ENCODE data around the gene CCDC127.
"Not testable (repeated sequence)": the region's sequence is repeated elsewhere in the genome, so short reads cannot be mapped to it uniquely, and the experiment has no call there.

CCDC127 gene

GRCh38 chr5:203246-203930, 14.6 kb downstream of the CCDC127 start:
- FAIRE-seq: no peak

DNA sequence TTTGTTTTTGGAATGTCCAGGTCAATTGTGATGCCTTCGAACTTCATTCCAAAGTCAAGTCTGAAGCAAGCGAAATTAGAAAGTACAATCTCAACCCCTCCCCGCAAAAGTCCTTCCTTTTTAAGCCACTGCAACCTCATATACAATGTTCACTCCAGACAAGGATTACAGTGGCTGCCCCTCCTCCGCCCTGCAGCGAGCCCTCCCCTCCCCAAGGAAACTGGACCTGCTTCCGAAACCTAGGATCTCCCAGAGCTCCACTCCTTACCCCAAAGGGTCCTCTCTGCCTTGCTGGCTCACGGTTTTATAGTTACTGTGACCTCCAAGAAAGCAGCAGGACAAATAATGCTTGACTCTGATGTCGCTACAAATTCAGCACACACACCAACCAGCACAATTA, 16.3 kb downstream of the CCDC127 start:
- no peak for FAIRE-seq

DNA sequence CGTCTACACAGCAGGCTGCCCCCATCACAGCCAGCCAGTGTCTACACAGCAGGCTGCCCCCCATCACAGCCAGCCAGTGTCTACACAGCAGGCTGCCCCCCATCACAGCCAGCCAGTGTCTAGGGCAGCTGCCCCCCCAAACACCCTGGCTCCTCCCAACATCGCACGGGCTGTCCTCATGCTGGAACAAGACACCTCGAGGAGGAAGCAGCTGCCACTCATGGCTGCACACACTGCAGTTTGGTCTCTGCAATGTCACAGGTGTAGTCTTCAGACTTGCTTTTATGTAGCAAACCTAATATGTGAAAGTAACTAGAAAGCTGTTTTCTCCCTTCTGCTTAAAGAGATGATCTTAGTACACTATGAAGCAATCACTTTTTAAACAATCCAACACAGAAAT, 17.0 kb downstream of the CCDC127 start:
- FAIRE-seq: no peak

DNA sequence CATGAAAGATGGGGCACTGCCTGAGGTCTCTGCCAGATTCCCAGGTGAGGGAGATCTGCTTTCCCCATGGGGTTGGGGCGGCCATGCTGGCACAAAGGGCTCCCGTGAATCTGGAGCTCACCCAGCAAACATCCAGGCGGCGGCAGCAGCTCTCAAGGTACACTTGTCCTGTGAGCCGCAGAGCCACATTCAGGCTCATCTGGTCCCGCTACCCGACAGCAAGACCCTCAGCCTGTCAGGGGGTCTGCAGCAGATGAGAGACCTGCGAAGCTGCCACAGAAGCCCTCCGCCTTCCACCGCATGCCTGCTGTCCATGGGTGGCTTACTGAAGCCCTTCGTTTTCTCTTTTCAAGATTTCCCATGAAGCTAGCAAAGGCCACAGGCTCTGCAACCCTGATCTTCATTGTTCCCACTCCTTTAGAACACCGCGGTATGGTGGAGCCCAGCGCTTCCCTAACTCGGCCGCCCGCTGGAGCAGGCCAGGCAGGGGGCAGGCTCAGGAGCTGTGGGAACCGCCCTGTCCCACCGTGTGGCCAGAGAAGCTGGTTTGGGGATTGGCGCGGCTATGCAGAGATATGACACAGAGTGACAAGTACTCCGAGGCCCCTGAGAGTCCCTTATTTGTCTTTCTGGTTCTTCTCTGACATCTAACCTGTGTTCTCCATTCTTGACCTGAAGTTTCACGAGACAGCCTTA, 17.9 kb downstream of the CCDC127 start:
- FAIRE-seq: no peak

GRCh38 chr5:199197-199949, 18.6 kb downstream of the CCDC127 start:
- FAIRE-seq: no peak

DNA sequence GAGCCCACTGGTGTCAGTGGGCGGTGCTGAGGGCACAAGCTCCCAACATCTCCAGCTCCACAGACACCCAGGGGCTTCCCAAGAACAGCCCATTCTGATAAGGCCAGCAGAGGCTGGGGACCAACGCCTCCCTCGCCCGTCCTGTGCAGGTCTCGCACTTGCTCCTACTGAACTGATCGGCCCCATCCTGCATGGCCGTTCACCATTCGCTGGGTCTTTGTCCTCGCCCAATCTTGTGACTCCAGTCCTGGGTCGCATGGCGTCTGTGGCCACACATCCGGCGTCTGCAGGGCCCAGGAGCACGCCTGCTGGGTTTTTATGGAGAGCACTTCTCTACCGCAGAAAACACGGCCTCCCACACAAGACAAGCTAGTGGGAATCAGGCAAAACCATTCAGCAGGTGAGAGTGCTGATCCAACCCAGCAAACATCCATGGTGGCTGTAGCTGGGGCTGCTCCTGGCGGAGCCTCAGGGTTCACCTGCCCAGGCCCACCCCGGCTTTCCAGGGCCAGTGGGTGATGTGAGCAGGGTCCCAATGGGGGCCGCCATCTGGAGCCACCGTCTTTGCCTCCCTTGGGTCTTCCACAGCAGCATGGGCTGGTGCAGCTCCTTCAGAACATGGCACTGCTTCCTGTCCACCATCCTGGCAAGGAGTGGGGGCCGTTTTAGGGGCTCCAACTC, 19.3 kb downstream of the CCDC127 start:
- FAIRE-seq: no peak

DNA sequence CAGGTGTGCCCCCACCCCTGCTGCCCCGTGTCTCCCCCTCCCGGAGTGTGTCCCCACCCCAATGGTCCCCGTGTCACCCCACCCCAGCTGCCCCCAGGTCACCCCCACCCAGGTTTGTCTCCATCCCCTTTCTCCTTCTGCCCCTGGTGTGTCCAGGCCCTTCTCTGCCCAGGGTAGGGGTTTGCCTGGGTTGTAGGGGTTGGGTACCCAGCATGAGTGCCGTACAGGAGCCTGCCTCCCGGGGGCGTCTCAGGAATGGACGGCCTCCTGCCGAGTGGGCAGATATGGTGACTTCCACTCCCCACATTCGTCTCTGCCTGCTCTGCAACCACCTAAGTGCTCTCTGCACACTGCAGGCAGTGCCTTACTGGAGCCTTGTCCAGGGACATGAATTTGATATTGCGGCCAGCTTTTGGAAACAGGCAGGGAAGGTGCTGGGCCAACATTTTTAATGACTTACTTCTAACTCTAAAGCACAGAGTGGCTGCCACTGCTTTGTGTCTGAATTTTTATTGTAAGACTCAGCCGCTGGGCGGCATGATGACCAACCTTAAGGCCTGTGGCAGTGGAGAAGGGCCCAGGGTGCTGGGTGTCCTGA, 20.0 kb downstream of the CCDC127 start:
- FAIRE-seq: no peak

- not testable (repeated sequence) for FAIRE-seq
These were observed 20.9 kb downstream of the CCDC127 start for GRCh38 chr5:197031-197430.

DNA sequence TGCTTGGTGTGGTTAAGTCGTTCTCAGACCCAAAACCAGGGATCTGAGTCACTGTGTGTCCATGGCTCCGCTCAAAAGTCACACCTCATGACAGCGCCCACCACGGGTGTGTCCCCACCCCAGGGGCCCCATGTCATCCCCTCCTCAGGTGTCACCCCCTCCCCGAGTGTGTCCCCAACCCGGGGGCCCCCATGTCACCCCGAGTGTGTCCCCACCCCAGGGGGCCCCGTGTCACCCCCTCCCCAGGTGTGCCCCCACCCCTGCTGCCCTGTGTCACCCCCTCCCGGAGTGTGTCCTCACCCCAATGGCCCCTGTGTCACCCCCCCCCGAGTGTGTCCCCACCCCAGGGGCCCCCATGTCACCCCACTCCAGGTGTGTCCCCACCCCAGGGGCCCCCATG, 21.6 kb downstream of the CCDC127 start:
- FAIRE-seq: no peak

DNA sequence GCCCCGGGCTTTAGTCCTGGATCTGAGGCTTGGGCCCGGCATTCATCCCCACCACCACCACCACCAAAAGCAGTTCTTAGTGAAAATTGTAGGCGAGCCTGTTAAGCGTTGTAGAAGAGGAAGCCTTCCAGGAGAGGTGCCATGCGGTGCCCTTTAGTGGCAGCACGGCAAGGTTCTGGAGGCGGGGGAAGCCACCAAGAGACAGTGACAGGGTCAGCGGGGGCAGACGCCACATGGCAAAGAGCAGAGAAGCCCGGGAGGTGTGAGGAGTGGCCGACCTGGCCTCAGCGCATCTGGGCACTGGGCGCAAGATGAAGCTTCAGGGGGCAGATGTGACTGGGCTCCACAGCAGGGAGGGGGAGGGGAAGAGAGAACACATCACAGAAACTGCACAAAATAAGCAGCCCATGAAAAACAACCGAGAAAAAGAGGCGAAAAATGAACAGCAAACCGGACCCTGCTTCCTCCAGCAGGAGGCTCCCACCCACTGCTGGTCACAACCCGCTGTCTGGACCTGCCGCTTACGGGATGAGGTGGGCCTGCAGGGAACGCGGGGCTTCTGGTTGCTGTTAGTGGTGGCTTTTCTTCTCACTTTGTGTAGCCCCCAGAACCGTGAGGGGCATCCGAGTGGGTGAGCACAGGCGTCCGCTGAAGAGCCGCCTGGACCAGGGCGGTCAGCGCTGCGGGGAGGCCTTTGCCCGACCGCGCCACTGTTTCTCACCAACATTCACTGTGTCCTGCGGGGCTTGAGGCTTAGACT, 22.4 kb downstream of the CCDC127 start:
- FAIRE-seq: no peak

DNA sequence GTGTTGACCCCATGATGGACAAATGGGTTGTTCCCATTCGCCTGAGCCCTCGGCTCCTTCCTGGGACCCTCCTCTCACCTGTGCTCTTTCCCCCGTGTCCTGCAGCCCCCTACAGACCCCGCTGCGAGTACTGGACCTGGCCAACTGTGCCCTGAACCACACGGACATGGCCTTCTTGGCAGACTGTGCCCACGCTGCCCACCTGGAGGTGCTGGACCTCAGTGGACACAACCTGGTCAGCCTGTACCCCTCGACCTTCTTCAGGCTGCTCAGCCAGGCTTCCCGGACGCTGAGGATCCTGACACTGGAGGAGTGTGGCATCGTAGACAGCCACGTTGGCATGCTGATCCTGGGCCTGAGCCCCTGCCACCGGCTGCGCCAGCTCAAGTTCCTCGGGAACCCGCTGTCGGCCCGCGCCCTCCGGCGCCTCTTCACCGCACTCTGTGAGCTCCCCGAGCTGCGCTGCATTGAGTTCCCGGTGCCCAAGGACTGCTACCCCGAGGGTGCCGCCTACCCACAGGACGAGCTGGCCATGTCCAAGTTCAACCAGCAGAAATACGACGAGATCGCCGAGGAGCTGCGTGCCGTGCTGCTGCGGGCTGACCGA, 23.2 kb downstream of the CCDC127 start:
- no peak for FAIRE-seq

- no peak for FAIRE-seq
These were observed 23.9 kb downstream of the CCDC127 start for GRCh38 chr5:194102-194501.

GRCh38 chr5:192970-193831, 24.8 kb downstream of the CCDC127 start:
- no peak for FAIRE-seq

DNA sequence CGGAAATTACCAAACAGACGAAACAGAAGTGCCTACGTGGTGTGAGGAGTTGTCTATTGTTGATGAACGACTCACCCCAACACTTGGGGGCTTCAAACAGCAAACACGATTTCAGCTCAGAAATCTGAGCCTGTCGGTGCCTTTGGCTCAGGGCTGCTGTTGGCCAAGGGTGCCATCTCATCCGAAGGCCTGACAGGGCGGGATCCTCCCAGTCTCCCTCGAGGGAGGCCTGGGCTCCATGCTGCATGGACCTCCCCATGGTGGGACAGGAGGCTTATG, 25.3 kb downstream of the CCDC127 start:
- FAIRE-seq: no peak

DNA sequence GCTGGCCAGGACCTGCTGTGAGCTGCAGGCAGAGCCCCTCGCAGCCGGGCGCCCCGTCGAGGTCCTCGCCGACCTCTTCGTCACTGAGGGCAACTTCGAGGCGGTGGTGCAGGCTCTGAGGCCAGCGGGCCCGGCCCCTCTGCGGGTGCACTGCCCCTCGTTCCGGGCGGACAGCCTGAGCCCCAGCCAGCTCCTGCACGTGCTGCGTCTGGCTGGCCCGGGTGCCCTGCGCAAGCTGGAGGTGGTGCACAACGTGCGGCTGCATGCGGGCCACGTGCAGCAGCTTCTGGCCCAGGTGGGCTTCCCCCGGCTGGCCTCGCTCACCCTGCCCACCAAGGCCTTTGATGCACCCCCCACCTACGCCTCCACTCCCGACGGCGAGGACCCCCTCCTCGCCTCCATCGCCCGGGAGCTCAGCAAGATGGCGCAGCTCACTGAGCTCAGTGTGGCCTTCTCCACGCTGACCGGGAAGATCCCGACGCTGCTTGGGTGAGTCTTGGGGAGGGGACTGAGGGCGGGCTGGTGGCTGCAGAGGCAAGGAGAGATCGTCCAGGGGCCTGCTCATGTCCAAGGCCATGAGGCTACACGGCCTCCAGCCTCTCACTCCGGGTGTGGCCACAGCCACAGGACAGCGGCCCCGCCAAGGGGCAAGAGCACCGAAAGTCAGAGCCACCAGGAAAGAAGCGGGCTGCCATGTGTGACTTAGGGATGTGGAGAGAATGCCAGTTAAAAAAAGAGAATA, 25.8 kb downstream of the CCDC127 start:
- FAIRE-seq: no peak

GRCh38 chr5:191036-191948, 26.7 kb downstream of the CCDC127 start, which contains the start of gene LRRC14B:
Gene LRRC14B, plus strand, starts transcription at chr5:191495. Its CDS starts 44 bp downstream, at chr5:191539.
- FAIRE-seq: no peak

DNA sequence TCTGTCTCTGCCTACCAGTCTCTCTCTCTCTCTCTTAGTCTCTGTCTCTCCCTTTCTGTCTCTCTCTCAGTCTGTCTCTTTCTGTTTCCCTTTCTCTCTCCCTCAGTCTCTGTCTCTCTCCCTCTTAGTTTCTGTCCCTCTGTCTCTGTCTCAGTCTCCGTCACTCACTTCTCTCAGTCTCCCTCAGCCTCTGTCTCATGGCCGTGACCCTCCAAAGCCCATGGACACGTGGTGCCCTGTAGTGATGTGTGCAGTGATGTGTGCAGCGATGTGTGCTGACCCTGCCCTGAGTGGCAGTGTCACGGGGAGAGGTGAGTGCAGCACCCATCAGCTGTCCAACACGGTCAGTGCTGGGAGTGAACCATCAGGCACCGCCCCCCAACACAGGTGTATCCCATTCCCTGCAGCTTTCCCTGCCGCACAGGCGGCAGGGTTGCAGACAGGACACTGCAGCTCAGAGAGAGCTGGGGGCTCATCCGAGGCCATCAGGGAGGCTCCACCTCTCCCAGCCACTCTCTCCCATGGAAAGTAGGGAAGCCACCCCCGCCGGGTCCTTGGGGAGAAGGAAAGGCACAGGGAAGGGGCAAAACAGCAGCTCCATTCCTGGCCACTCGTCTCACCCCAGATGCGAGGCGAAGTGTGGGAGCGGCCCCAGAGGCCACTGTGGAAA, 27.5 kb downstream of the CCDC127 start:
- FAIRE-seq: no peak

DNA sequence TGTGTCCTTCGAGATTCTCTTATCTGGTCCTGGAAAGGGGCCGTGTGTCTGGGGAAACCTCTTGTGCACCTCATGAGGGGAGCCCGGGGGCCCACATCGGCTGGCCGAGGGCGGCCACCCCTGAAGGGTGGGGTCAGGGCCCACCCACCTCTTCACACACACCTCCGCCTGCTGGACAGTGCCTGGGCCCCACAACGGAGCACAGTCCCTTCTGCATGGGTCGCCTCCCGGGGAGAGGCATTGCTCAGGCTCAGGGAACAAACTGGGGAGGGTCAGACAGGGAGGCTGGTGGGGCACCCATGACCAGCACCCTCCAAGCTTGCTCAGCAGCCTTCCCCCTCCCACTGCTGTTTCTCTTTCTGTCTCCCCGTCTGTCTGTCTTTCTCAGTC, 28.0 kb downstream of the CCDC127 start:
- FAIRE-seq: no peak
